Upper lobe of left lung (tissue), 6 donors: ENCODE data around the gene ACTRT2. TPM values are rescaled to one million over a fixed set of nuclear protein-coding genes. Genes with fewer than 3 reads are reported as not detected.
A peak's percentile ranks its signal among the peaks of the same experiment; 100 is the strongest.

ENCODE experiments used
- ATAC-seq, 2 donors: fragments of 200-7000 bp; cut with Tn5 transposase; one replicate each; pipeline ENCODE4 v1.9.1; 2022; ENCODE audit warnings: mild to moderate bottlenecking in 2 of 2, moderate library complexity in 2 of 2; ENCODE audit not compliant: low FRiP score in 2 of 2
- DNase-seq, 2 donors: peaks; one replicate each; pipeline ENCODE4 v3.0.0-alpha.2; 2019 to 2020
- H3K27ac ChIP-seq, 4 donors: fragments of 200-600 bp; sonication (generic); one replicate each; pipeline ENCODE4 v1.5.1; 2016 to 2019
- H3K27me3 ChIP-seq, 4 donors: fragments of 200-600 bp; sonication (generic); one replicate each; pipeline ENCODE4 v1.5.1; 2017 to 2019
- H3K36me3 ChIP-seq, 4 donors: fragments of 200-600 bp; sonication (generic); one replicate each; pipeline ENCODE4 v1.5.1; 2016 to 2019
- H3K4me1 ChIP-seq, 4 donors: fragments of 200-600 bp; sonication (generic); one replicate each; pipeline ENCODE4 v1.5.1; 2018 to 2019
- H3K4me3 ChIP-seq, 4 donors: fragments of 200-600 bp; sonication (generic); one replicate each; pipeline ENCODE4 v1.5.1; 2017 to 2019; ENCODE audit warnings: mild to moderate bottlenecking in 2 of 4, moderate library complexity in 1 of 4
- H3K9me3 ChIP-seq, 4 donors: fragments of 200-600 bp; sonication (generic); one replicate each; pipeline ENCODE4 v1.5.1; 2018 to 2019
- CTCF ChIP-seq, 6 experiments: fragments of 450-650 bp in 4 of 6; fragments of 200-600 bp in 2 of 6; sonication (generic) in 2 of 6; IDR thresholded peaks; one replicate each; pipeline ENCODE4 v1.5.1; 2016 to 2019; ENCODE audit warnings: antibody characterized with exemption in 6 of 6
- EP300 ChIP-seq, 4 donors: sonication (generic); formaldehyde crosslinking; IDR thresholded peaks; one replicate each; pipeline ENCODE4 v1.5.1; 2017; ENCODE audit warnings: antibody characterized with exemption in 4 of 4, control low read depth in 2 of 4
- POLR2A ChIP-seq, 4 donors: fragments of 450-650 bp; IDR thresholded peaks; one replicate each; pipeline ENCODE4 v1.5.1; 2016 to 2017; ENCODE audit warnings: antibody characterized with exemption in 4 of 4, mild to moderate bottlenecking in 2 of 4
- POLR2AphosphoS5 ChIP-seq, 2 donors: sonication (generic); formaldehyde crosslinking; IDR thresholded peaks; one replicate each; pipeline ENCODE4 v1.5.1; 2017; ENCODE audit warnings: antibody characterized with exemption in 2 of 2
- WGBS, 2 donors: methylation state at CpG; one replicate each; pipeline ENCODE4 v1.1.5; 2017 to 2018; 5-methylcytosine and 5-hydroxymethylcytosine counted together
- total RNA-seq, 6 donors: library from RNA; depleted of rRNA in 4 of 6; stranded (reverse); fragments of >200 nt in 4 of 6; gene quantifications; one replicate each; pipeline versions ENCODE4 v1.1.0 to v1.2.1, GENCODE V29; 2016 to 2021
- donor health status: DM: no; HTN: no; CAD: no; lungs with moderate emphysema.
- donor health status: DM: no; HTN: yes; CAD: no; lungs with severe emphysema.

Gene ACTRT2
- total RNA-seq, 6 donors from 2014 or later = not detected

GRCh38 chr1:3019516-3020051 lies 1.7 kb upstream of the ACTRT2 start:
- TF ChIP-seq CTCF (IDR thresholded peaks at IDR 0.05) (no peak), POLR2AphosphoS5 (IDR thresholded peaks at IDR 0.05) (no peak), POLR2A (IDR thresholded peaks at IDR 0.05) (no peak), EP300 (IDR thresholded peaks at IDR 0.05) (no peak)
- DNase-seq = peak; percentile 17 to 56

GRCh38 chr1:3020263-3020909 lies 881 bp upstream of the ACTRT2 start:
- WGBS, 2 donors = 79 to 90% methylated on average over 11 to 12 of the region's 12 CpGs
- no peaks in the 10 kb centered on the region for H3K27me3 ChIP-seq
- no peak for DNase-seq

More at GRCh38 chr1:3019516-3020051, 1.7 kb upstream of the ACTRT2 start:
- no peaks in the 10 kb centered on the region for H3K27me3 ChIP-seq
- H3K4me1 ChIP-seq = no peaks in the 10 kb centered on the region
- ATAC-seq = no peak
- no peak overlapping the region for H3K27ac ChIP-seq
- WGBS, 2 donors = 90 to 99% methylated on average over 17 to 22 of the region's 24 CpGs
- H3K4me3 ChIP-seq = no peak overlapping the region
- no peaks in the 10 kb centered on the region for H3K9me3 ChIP-seq
- H3K36me3 ChIP-seq = no peaks in the 10 kb centered on the region

DNA sequence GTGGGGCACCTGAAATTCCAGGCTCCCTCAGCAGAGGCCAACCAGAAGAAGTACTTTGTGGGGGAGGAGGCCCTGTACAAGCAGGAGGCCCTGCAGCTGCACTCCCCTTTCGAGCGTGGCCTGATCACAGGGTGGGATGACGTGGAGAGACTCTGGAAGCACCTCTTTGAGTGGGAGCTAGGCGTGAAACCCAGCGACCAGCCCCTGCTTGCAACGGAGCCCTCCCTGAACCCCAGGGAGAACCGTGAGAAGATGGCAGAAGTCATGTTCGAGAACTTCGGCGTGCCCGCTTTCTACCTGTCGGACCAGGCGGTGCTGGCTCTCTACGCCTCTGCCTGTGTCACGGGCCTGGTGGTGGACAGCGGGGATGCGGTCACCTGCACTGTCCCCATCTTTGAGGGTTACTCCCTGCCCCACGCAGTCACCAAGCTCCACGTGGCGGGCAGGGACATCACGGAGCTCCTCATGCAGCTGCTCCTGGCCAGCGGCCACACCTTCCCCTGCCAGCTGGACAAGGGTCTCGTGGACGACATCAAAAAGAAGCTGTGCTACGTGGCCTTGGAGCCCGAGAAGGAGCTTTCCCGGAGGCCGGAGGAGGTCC lies 634 bp downstream of the ACTRT2 start:
- TF ChIP-seq CTCF (IDR thresholded peaks at IDR 0.05) = no peak
- TF ChIP-seq POLR2A (IDR thresholded peaks at IDR 0.05) = no peak
- TF ChIP-seq POLR2AphosphoS5 (IDR thresholded peaks at IDR 0.05) = no peak
- TF ChIP-seq EP300 (IDR thresholded peaks at IDR 0.05) = no peak
- Histone ChIP-seq H3K27ac (no peak overlapping the region), H3K27me3 (no peaks in the 10 kb centered on the region), H3K4me3 (no peak overlapping the region), H3K9me3 (no peaks in the 10 kb centered on the region), H3K4me1 (no peaks in the 10 kb centered on the region), H3K36me3 (no peaks in the 10 kb centered on the region)
- peak in 1 of 2 donors; percentile 75 for DNase-seq
- ATAC-seq = no peak
- WGBS, 2 donors = 93% methylated on average over 25 to 28 of the region's 28 CpGs

More at GRCh38 chr1:3020263-3020909, 881 bp upstream of the ACTRT2 start:
- ATAC-seq = no peak
- Histone ChIP-seq H3K27ac (no peak overlapping the region), H3K4me1 (no peaks in the 10 kb centered on the region), H3K9me3 (no peaks in the 10 kb centered on the region), H3K4me3 (no peak overlapping the region), H3K36me3 (no peaks in the 10 kb centered on the region)
- TF ChIP-seq CTCF (IDR thresholded peaks at IDR 0.05) (no peak), POLR2AphosphoS5 (IDR thresholded peaks at IDR 0.05) (no peak), POLR2A (IDR thresholded peaks at IDR 0.05) (no peak), EP300 (IDR thresholded peaks at IDR 0.05) (no peak)

DNA sequence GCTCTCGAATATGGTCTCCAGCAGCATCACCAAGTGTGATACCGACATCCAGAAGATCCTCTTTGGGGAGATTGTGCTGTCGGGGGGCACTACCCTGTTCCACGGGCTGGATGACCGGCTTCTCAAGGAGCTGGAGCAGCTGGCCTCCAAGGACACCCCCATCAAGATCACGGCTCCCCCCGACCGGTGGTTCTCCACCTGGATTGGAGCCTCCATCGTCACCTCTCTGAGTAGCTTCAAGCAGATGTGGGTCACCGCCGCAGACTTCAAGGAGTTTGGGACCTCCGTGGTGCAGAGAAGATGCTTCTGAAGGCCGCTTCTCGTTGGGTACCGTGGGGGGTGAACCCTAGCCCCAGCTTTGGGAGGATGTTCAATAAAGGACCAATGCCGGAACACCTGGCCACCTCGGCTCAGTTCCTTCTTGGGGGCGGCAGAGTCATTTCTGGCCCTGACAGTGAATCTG lies 1.3 kb downstream of the ACTRT2 start:
- no peak for ATAC-seq
- no peak for DNase-seq
- Histone ChIP-seq H3K4me3 (no peak overlapping the region), H3K9me3 (no peaks in the 10 kb centered on the region), H3K27ac (no peak overlapping the region), H3K27me3 (no peaks in the 10 kb centered on the region), H3K36me3 (no peaks in the 10 kb centered on the region), H3K4me1 (no peaks in the 10 kb centered on the region)
- 90 to 91% methylated on average over 11 to 18 of the region's 18 CpGs for WGBS, 2 donors
- TF ChIP-seq POLR2A (IDR thresholded peaks at IDR 0.05) = no peak
- TF ChIP-seq POLR2AphosphoS5 (IDR thresholded peaks at IDR 0.05) = no peak
- TF ChIP-seq EP300 (IDR thresholded peaks at IDR 0.05) = no peak
- TF ChIP-seq CTCF (IDR thresholded peaks at IDR 0.05) = no peak
